HepG2 (cell line): Measurements from ENCODE around the gene APOC3. TPM values are rescaled to one million over a fixed set of nuclear protein-coding genes. Genes with fewer than 3 reads are reported as not detected.
A peak's percentile ranks its signal among the peaks of the same experiment; 100 is the strongest.

Source experiments
- ATAC-seq: fragments of 200-7000 bp; cut with Tn5 transposase; 3 replicates; pipeline ENCODE4 v1.9.1; 2020; ENCODE audit warnings: mild to moderate bottlenecking, moderate library complexity
- BruUV-seq: library from RNA; stranded (reverse); fragments of 400-500 nt; replicated peaks from 2 replicates; lab custom pipeline; 2021; lab: Mats Ljungman, UMichigan
- CTCF ChIA-PET: fragments of 300-600 bp; formaldehyde crosslinking; extraction: SDS; loops from one replicate; lab custom pipeline; 2021; ENCODE audit warnings: low total read pairs, inconsistent platforms, low intra/inter-chr PET ratio; lab: Yijun Ruan, JAX
- POLR2A ChIA-PET: fragments of 350-600 bp; sonication (Branson Sonifier 250); formaldehyde crosslinking; loops from one replicate; lab custom pipeline; 2020; ENCODE audit warnings: antibody characterized with exemption, inconsistent platforms; lab: Yijun Ruan, JAX
- DNase-seq: peaks from one replicate; pipeline ENCODE4 v3.0.0-alpha.2; 2015; ENCODE audit warnings: low spot score
- FAIRE-seq: peaks from 3 replicates; lab custom pipeline; 2011; peaks lifted over from hg19 to GRCh38; lab: Jason Lieb, UNC
- H2AFZ ChIP-seq: one replicate; pipeline ENCODE4 v1.6.1; 2011; ENCODE audit warnings: low read length, inconsistent platforms
- H3K27ac ChIP-seq: fragments of 300-600 bp; 3 replicates; pipeline ENCODE4 v1.8.0; 2011; ENCODE audit warnings: mixed run types, mild to moderate bottlenecking, mixed read lengths, low read length, inconsistent platforms; ENCODE audit not compliant: insufficient read depth; ENCODE audit errors: extremely low read length
- H3K27me3 ChIP-seq, 2 experiments: fragments of 200-600 bp in 1 of 2; 2 replicates in 1 of 2; 3 replicates in 1 of 2; pipeline versions ENCODE4 v1.6.0 to v1.8.0; 2011; ENCODE audit warnings: low read length in 2 of 2, mild to moderate bottlenecking in 2 of 2, moderate library complexity in 2 of 2, inconsistent platforms in 1 of 2; ENCODE audit not compliant: insufficient read depth in 2 of 2, control insufficient read depth in 1 of 2
- H3K36me3 ChIP-seq, 2 experiments: fragments of 200-600 bp in 1 of 2; replicated peaks in 1 of 2; 2 replicates in 1 of 2; 3 replicates in 1 of 2; pipeline versions ENCODE4 v1.5.1 to v1.8.0; 2011; ENCODE audit warnings: low read length in 2 of 2, inconsistent platforms in 1 of 2; ENCODE audit not compliant: insufficient read depth in 2 of 2, control insufficient read depth in 1 of 2
- H3K4me1 ChIP-seq: 2 replicates; pipeline ENCODE4 v1.5.1; 2012; ENCODE audit warnings: low read length, inconsistent platforms; ENCODE audit not compliant: insufficient read depth
- H3K4me2 ChIP-seq: 2 replicates; pipeline ENCODE4 v1.6.0; 2011; ENCODE audit warnings: low read depth, low read length, inconsistent platforms
- H3K4me3 ChIP-seq, 3 experiments: fragments of 200-600 bp in 1 of 3; sonication (generic), shearing (Covaris generic) in 1 of 3; replicated peaks in 1 of 3; 2 replicates each; pipeline ENCODE4 v1.5.1; 2011 to 2016; ENCODE audit warnings: low read length in 3 of 3, inconsistent platforms in 2 of 3, low read depth in 2 of 3, mild to moderate bottlenecking in 2 of 3, control low read depth in 1 of 3, mixed read lengths in 1 of 3; ENCODE audit not compliant: insufficient read depth in 1 of 3
- H3K79me2 ChIP-seq: one replicate; pipeline ENCODE4 v1.6.1; 2011; ENCODE audit warnings: low read length, inconsistent platforms; ENCODE audit not compliant: insufficient read depth
- H3K9ac ChIP-seq: 2 replicates; pipeline ENCODE4 v1.6.0; 2011; ENCODE audit warnings: mild to moderate bottlenecking, low read depth, low read length, inconsistent platforms; ENCODE audit not compliant: insufficient read depth
- H3K9me3 ChIP-seq: 2 replicates; pipeline ENCODE4 v1.5.1; 2012; ENCODE audit warnings: mild to moderate bottlenecking, low read length
- H4K20me1 ChIP-seq: 2 replicates; pipeline ENCODE4 v1.6.0; 2011; ENCODE audit warnings: inconsistent platforms, mild to moderate bottlenecking, low read length, moderate library complexity; ENCODE audit not compliant: insufficient read depth
- BCLAF1 ChIP-seq: fragments of 450-650 bp; IDR thresholded peaks from 2 replicates; pipeline ENCODE4 v1.6.1; 2017; ENCODE audit warnings: mild to moderate bottlenecking
- MIXL1 ChIP-seq: IDR thresholded peaks from 2 replicates; pipeline ENCODE4 v1.6.1; 2016
- RBM22 ChIP-seq: fragments of 200-400 bp; formaldehyde crosslinking; optimal IDR thresholded peaks from 2 replicates; pipeline ENCODE3; 2017; ENCODE audit warnings: mild to moderate bottlenecking, low read length, moderate library complexity
- SAFB2 ChIP-seq: sonication (generic); formaldehyde crosslinking; IDR thresholded peaks from 2 replicates; pipeline ENCODE4 v1.5.1; 2020; ENCODE audit warnings: missing genetic modification reagents, low read depth, mild to moderate bottlenecking, borderline replicate concordance
- SMAD9 ChIP-seq: sonication (generic); formaldehyde crosslinking; IDR thresholded peaks from 2 replicates; pipeline ENCODE4 v1.5.1; 2020; ENCODE audit warnings: mild to moderate bottlenecking, missing genetic modification reagents
- ZBTB40 ChIP-seq, 2 experiments: fragments of 450-650 bp in 1 of 2; sonication (generic) in 1 of 2; formaldehyde crosslinking in 1 of 2; IDR thresholded peaks; 2 replicates each; pipeline versions ENCODE4 v1.6.1 to v1.8.0; 2016 to 2022; ENCODE audit warnings: antibody characterized with exemption in 1 of 2, mild to moderate bottlenecking in 1 of 2, missing genetic modification reagents in 1 of 2
- ZMAT5 ChIP-seq: sonication (generic); formaldehyde crosslinking; IDR thresholded peaks from 2 replicates; pipeline ENCODE4 v1.5.0; 2020; ENCODE audit warnings: mild to moderate bottlenecking, low read depth, missing genetic modification reagents, borderline replicate concordance
- WGBS: methylation state at CpG from one replicate; pipeline ENCODE4 v1.1.6; 2017; ENCODE audit warnings: low lambda C conversion rate; 5-methylcytosine and 5-hydroxymethylcytosine counted together
- in situ Hi-C: cut with HindIII; loops from 2 replicates; pipeline ENCODE4 v1.10.0; 2017; ENCODE audit warnings: low pct_unique_long_range_greater_than_20kb; ENCODE audit not compliant: extremely low pct_ligation_motif_present
- intact Hi-C: fragments of 100-400 bp; cut with micrococcal nuclease; formaldehyde crosslinking; loops from one replicate; pipeline ENCODE4 v1.10.0; 2022; ENCODE audit not compliant: unreplicated experiment
- polyA plus RNA-seq, 8 experiments: library from polyadenylated mRNA; depleted of rRNA in 3 of 8; stranded (reverse) in 7 of 8; unstranded in 1 of 8; fragments of >200 nt; fragmentation: Illumina TruSeq in 4 of 8; extraction: Trizol in 4 of 8; gene quantifications; 2 replicates each; pipeline versions ENCODE4 v1.2.1 to v1.2.3, GENCODE V29; 2011 to 2016; ENCODE audit warnings: low read depth in 4 of 8, missing spikeins in 1 of 8, mixed read lengths in 1 of 8; ENCODE audit not compliant: insufficient read depth in 1 of 8
- total RNA-seq, 5 experiments: library from RNA; depleted of rRNA; stranded (reverse); fragments of >200 nt; fragmentation: Illumina TruSeq; extraction: Trizol; gene quantifications; 2 replicates each; pipeline ENCODE4 v1.2.3, GENCODE V29; 2016; ENCODE audit warnings: low read depth in 1 of 5

Gene APOC3
- total and polyA plus RNA-seq, 2 of the 13 experiments (the other 11 are each of a cell fraction or from before 2014, with no cell fraction given) = 314 to 687 TPM

GRCh38 chr11:116866804-116867455 is 37.2 kb downstream of the APOC3 start (continued):
- TF ChIP-seq ZBTB40 (IDR thresholded peaks at IDR 0.05) (no peak), ZBTB40 (CRISPR knock-in tag; IDR thresholded peaks at IDR 0.05) (no peak)
- TF ChIP-seq, all 625 proteins: peak for 0

- FAIRE-seq = no peak
- 94% methylated on average over 7 of the region's 11 CpGs for WGBS
- no peak for ATAC-seq
Observed at GRCh38 chr11:116867619-116868018, 37.9 kb downstream of the APOC3 start.

More at GRCh38 chr11:116867619-116868018, 37.9 kb downstream of the APOC3 start:
- POLR2A ChIA-PET = no interaction called here
- no peak overlapping the region for H3K4me3 ChIP-seq
- H3K9me3 ChIP-seq = no peaks in the 10 kb centered on the region
- H3K4me2 ChIP-seq = no peak overlapping the region
- no TSS peak for BruUV-seq
- CTCF ChIA-PET = no interaction called here
- no peak overlapping the region for H3K27ac ChIP-seq
- intact Hi-C loops = no loop called here
- no peaks in the 10 kb centered on the region for H4K20me1 ChIP-seq
- TF ChIP-seq BCLAF1 (no peak), SAFB2 (CRISPR knock-in tag) (no peak), RBM22 (peak; percentile 48), MIXL1 (CRISPR knock-in tag) (no peak), ZMAT5 (CRISPR knock-in tag) (no peak), SMAD9 (CRISPR knock-in tag) (no peak)
- in situ Hi-C loops = no loop called here
- no peak overlapping the region for H3K9ac ChIP-seq
- H3K79me2 ChIP-seq = no peaks in the 10 kb centered on the region
- H3K27me3 ChIP-seq = no peaks in the 10 kb centered on the region
- no peak overlapping the region for H2AFZ ChIP-seq
- DNase-seq = no peak
- H3K4me1 ChIP-seq = peaks cover 20% of the 10 kb centered on the region
- peaks cover 22 to 84% of the 10 kb centered on the region in 2 experiments for H3K36me3 ChIP-seq
